Adipocyte (in vitro differentiated cells): ENCODE results near the gene SRSF10.
A peak's percentile ranks its signal among the peaks of the same experiment; 100 is the strongest.
"Not testable (repeated sequence)": the region's sequence is repeated elsewhere in the genome, so short reads cannot be mapped to it uniquely, and the experiment has no call there.

Source experiments
- DNase-seq: peaks from one replicate; pipeline ENCODE4 v3.0.0-alpha.2; 2015; ENCODE audit warnings: low read depth
- H3K27me3 ChIP-seq: replicated peaks from 2 replicates; pipeline ENCODE4 v1.7.0; 2013; ENCODE audit warnings: mild to moderate bottlenecking, low read length, moderate library complexity; ENCODE audit not compliant: control insufficient read depth, insufficient read depth
- H3K36me3 ChIP-seq: 2 replicates; pipeline ENCODE4 v1.7.0; 2013; ENCODE audit warnings: low read length, mild to moderate bottlenecking, moderate library complexity; ENCODE audit not compliant: control insufficient read depth, insufficient read depth, severe bottlenecking
- H3K4me1 ChIP-seq: 2 replicates; pipeline ENCODE4 v1.7.0; 2013; ENCODE audit warnings: mild to moderate bottlenecking, low read length, moderate library complexity; ENCODE audit not compliant: control insufficient read depth, insufficient read depth
- H3K4me3 ChIP-seq: 2 replicates; pipeline ENCODE4 v1.7.0; 2013; ENCODE audit warnings: mild to moderate bottlenecking, low read length, moderate library complexity
- H3K9ac ChIP-seq: 2 replicates; pipeline ENCODE4 v1.7.0; 2013; ENCODE audit warnings: mild to moderate bottlenecking, low read length, moderate library complexity
- H3K9me3 ChIP-seq: 2 replicates; pipeline ENCODE4 v1.7.0; 2013; ENCODE audit warnings: mild to moderate bottlenecking, low read length, moderate library complexity; ENCODE audit not compliant: control insufficient read depth

Gene SRSF10

GRCh38 chr1:23966973-23967493 lies 13.1 kb downstream of the SRSF10 start:
- Histone ChIP-seq H3K4me1 (peaks cover 26% of the 10 kb centered on the region), H3K27me3 (no peaks in the 10 kb centered on the region), H3K9ac (no peak overlapping the region), H3K36me3 (peaks cover 88% of the 10 kb centered on the region), H3K4me3 (no peak overlapping the region), H3K9me3 (no peaks in the 10 kb centered on the region)
- no peak for DNase-seq

GRCh38 chr1:23964790-23965740 lies 15.1 kb downstream of the SRSF10 start:
- H3K36me3 ChIP-seq: peaks cover 81% of the 10 kb centered on the region
- no peaks in the 10 kb centered on the region for H3K9me3 ChIP-seq
- H3K4me3 ChIP-seq: no peak overlapping the region
- DNase-seq: peak; percentile 69
- peak overlapping the region; percentile 40 for H3K9ac ChIP-seq
- H3K27me3 ChIP-seq: no peaks in the 10 kb centered on the region
- peaks cover 32% of the 10 kb centered on the region for H3K4me1 ChIP-seq

- no peak for DNase-seq
- peaks cover 73% of the 10 kb centered on the region for H3K36me3 ChIP-seq
These were observed 15.9 kb downstream of the SRSF10 start for GRCh38 chr1:23964235-23964668.

GRCh38 chr1:23963617-23964234 lies 16.4 kb downstream of the SRSF10 start:
- H3K4me3 ChIP-seq: no peak overlapping the region
- no peaks in the 10 kb centered on the region for H3K27me3 ChIP-seq
- H3K36me3 ChIP-seq: peaks cover 68% of the 10 kb centered on the region
- H3K4me1 ChIP-seq: peaks cover 34% of the 10 kb centered on the region
- DNase-seq: no peak
- H3K9ac ChIP-seq: peak overlapping the region; percentile 40
- H3K9me3 ChIP-seq: no peaks in the 10 kb centered on the region

More at GRCh38 chr1:23964235-23964668, 15.9 kb downstream of the SRSF10 start:
- H3K9ac ChIP-seq: peak overlapping the region; percentile 40
- H3K27me3 ChIP-seq: no peaks in the 10 kb centered on the region
- peaks cover 32% of the 10 kb centered on the region for H3K4me1 ChIP-seq
- H3K4me3 ChIP-seq: no peak overlapping the region
- H3K9me3 ChIP-seq: no peaks in the 10 kb centered on the region

- Histone ChIP-seq H3K27me3 (no peaks in the 10 kb centered on the region), H3K4me1 (peaks cover 40% of the 10 kb centered on the region), H3K36me3 (peaks cover 36% of the 10 kb centered on the region), H3K4me3 (peak overlapping the region; percentile 96), H3K9me3 (no peaks in the 10 kb centered on the region), H3K9ac (peak overlapping the region; percentile 98)
- peak; percentile 78 for DNase-seq
These were observed 19.7 kb downstream of the SRSF10 start for GRCh38 chr1:23960291-23961020.

GRCh38 chr1:23959461-23960290 lies 20.5 kb downstream of the SRSF10 start, which contains the start of gene PNRC2:
Gene PNRC2 (plus strand): TSS chr1:23959828. CDS start chr1:23961458, 1,630 bp downstream.
- DNase-seq: peak; percentile 99
- peaks cover 32% of the 10 kb centered on the region for H3K36me3 ChIP-seq
- no peaks in the 10 kb centered on the region for H3K9me3 ChIP-seq
- peak within 1 kb of the TSS; percentile 98 for H3K9ac ChIP-seq
- H3K4me3 ChIP-seq: peak within 1 kb of the TSS; percentile 96
- H3K27me3 ChIP-seq: no peaks in the 10 kb centered on the region
- peaks cover 35% of the 10 kb centered on the region for H3K4me1 ChIP-seq

GRCh38 chr1:23958810-23959460 lies 21.2 kb downstream of the SRSF10 start:
- H3K4me1 ChIP-seq: peaks cover 28% of the 10 kb centered on the region
- no peaks in the 10 kb centered on the region for H3K9me3 ChIP-seq
- no peaks in the 10 kb centered on the region for H3K27me3 ChIP-seq
- peaks cover 27% of the 10 kb centered on the region for H3K36me3 ChIP-seq
- H3K9ac ChIP-seq: peak overlapping the region; percentile 98
- peak overlapping the region; percentile 96 for H3K4me3 ChIP-seq
- peak; percentile 87 for DNase-seq

GRCh38 chr1:23958040-23958809 lies 21.9 kb downstream of the SRSF10 start:
- Histone ChIP-seq H3K4me3 (peak overlapping the region; percentile 96), H3K9ac (peak overlapping the region; percentile 98), H3K4me1 (peaks cover 21% of the 10 kb centered on the region), H3K36me3 (peaks cover 20% of the 10 kb centered on the region)
- not testable (repeated sequence) for DNase-seq, H3K9me3 ChIP-seq, H3K27me3 ChIP-seq

GRCh38 chr1:23957096-23957495 lies 23.0 kb downstream of the SRSF10 start:
- Histone ChIP-seq H3K9me3 (no peaks in the 10 kb centered on the region), H3K4me3 (no peak overlapping the region), H3K27me3 (no peaks in the 10 kb centered on the region), H3K4me1 (peaks cover 20% of the 10 kb centered on the region), H3K9ac (no peak overlapping the region), H3K36me3 (peaks cover 12% of the 10 kb centered on the region)
- DNase-seq: no peak
